Naive thymus-derived CD8-positive, alpha-beta T cell (primary cell): ENCODE data around the gene SLC8A2. TPM values are rescaled to one million over a fixed set of nuclear protein-coding genes. Genes with fewer than 3 reads are reported as not detected.
"Not testable (repeated sequence)": the region's sequence is repeated elsewhere in the genome, so short reads cannot be mapped to it uniquely, and the experiment has no call there.

Experiments
- ATAC-seq, 2 donors: fragments of 150-1000 bp; cut with Tn5 transposase in 1 of 2; sonication (Bioruptor Pico), chemical (Tn5 transposase) in 1 of 2; 1 replicate in 1 of 2; 2 replicates in 1 of 2; pipeline ENCODE4 v1.10.0; 2021; ENCODE audit warnings: mild to moderate bottlenecking in 2 of 2, moderate library complexity in 2 of 2
- POLR2A ChIA-PET: fragments of 350-600 bp; sonication (Branson Sonifier 250); formaldehyde crosslinking; loops from one replicate; lab custom pipeline; 2021; ENCODE audit warnings: antibody characterized with exemption; lab: Charles Lee
- DNase-seq, 10 donors: peaks; one replicate each; pipeline versions ENCODE4 v3.0.0 to v3.0.0-alpha.2; 2020 to 2022
- H3K27ac Mint-ChIP-seq, 10 donors: one replicate each; pipeline ENCODE4 v1.8.0; 2020 to 2022; ENCODE audit warnings: mild to moderate bottlenecking in 10 of 10, mixed read lengths in 10 of 10, moderate library complexity in 4 of 10, inconsistent platforms in 1 of 10
- H3K27me3 Mint-ChIP-seq, 5 donors: one replicate each; pipeline ENCODE4 v1.8.0; 2021 to 2022; ENCODE audit warnings: mixed read lengths in 5 of 5
- H3K36me3 Mint-ChIP-seq, 3 donors: one replicate each; pipeline ENCODE4 v1.8.0; 2020 to 2022; ENCODE audit warnings: mixed read lengths in 3 of 3, mild to moderate bottlenecking in 2 of 3, inconsistent platforms in 1 of 3
- H3K4me1 Mint-ChIP-seq, 4 donors: one replicate each; pipeline ENCODE4 v1.8.0; 2021 to 2022; ENCODE audit warnings: mixed read lengths in 4 of 4
- H3K4me3 Mint-ChIP-seq, 10 donors: one replicate each; pipeline ENCODE4 v1.8.0; 2020 to 2022; ENCODE audit warnings: mild to moderate bottlenecking in 10 of 10, mixed read lengths in 10 of 10, moderate library complexity in 6 of 10, inconsistent platforms in 1 of 10
- H3K9me3 Mint-ChIP-seq, 9 donors: one replicate each; pipeline ENCODE4 v1.8.0; 2020 to 2022; ENCODE audit warnings: mixed read lengths in 9 of 9, mild to moderate bottlenecking in 3 of 9, inconsistent platforms in 1 of 9, moderate library complexity in 1 of 9
- polyA plus RNA-seq, 3 donors: library from polyadenylated mRNA; unstranded; fragments of 300-500 nt; fragmentation: Illumina TruSeq; gene quantifications; one replicate each; pipeline ENCODE4 v1.2.3, GENCODE V29; 2021
- total RNA-seq, 8 experiments: library from RNA in 2 of 8; stranded (reverse) in 2 of 8; gene quantifications; one replicate each; pipeline ENCODE4 v1.2.3 and lab custom pipeline; 2021 to 2026

Gene SLC8A2
- total and polyA plus RNA-seq, 5 experiments from 2014 or later = 0.02 to 0.42 (median 0.12) TPM; not detected in 2

DNA sequence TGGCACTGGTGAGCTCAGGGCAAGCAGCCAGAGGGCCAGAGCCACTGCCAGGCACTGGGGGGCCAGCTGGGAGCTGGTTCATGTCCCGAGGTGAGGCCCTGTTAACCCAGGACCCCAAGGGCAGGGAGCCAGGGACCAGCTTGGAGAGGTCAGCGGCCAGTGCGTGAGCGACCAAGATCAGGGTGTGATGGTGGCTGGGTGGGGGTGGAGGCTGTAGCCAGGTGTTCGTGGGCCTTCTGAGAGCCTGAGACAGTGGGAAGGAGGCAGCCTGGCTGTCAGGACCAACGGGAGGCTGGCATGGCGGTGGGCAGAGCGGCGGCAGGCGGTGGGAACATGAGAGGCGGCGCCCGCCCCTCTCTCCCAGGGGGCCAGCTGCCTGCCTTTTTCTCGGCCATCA lies 20.4 kb upstream of the SLC8A2 start:
- POLR2A ChIA-PET = interaction anchor here (0.9 kb wide), 1 partner anchor 8 kb away, joined by 3 read pairs; the partner anchor contains the start of gene KPTN
- Mint-ChIP-seq H3K27me3 (no peaks in the 10 kb centered on the region), H3K27ac (peak overlapping the region in 5 of 10 donors; percentile 25 to 79 (median 67)), H3K36me3 (peaks cover 0 to 30% (median 0%) of the 10 kb centered on the region in 3 donors), H3K4me1 (peaks cover 13 to 58% (median 25%) of the 10 kb centered on the region in 4 donors), H3K9me3 (no peaks in the 10 kb centered on the region), H3K4me3 (no peak overlapping the region)
- ATAC-seq = no peak
- DNase-seq = no peak

- no peaks in the 10 kb centered on the region for H3K9me3 Mint-ChIP-seq
- peaks cover 0 to 26% (median 0%) of the 10 kb centered on the region in 3 donors for H3K36me3 Mint-ChIP-seq
- POLR2A ChIA-PET = interaction anchor here (0.9 kb wide), 1 partner anchor 8 kb away, joined by 3 read pairs; the partner anchor contains the start of gene KPTN
- no peak overlapping the region for H3K4me3 Mint-ChIP-seq
- H3K27me3 Mint-ChIP-seq = no peaks in the 10 kb centered on the region
- no peak for ATAC-seq
- peak overlapping the region in 5 of 10 donors; percentile 18 to 79 (median 67) for H3K27ac Mint-ChIP-seq
- no peak for DNase-seq
- peaks cover 17 to 60% (median 29%) of the 10 kb centered on the region in 4 donors for H3K4me1 Mint-ChIP-seq
Measured at GRCh38 chr19:47491358-47492136, 19.9 kb upstream of the SLC8A2 start.

DNA sequence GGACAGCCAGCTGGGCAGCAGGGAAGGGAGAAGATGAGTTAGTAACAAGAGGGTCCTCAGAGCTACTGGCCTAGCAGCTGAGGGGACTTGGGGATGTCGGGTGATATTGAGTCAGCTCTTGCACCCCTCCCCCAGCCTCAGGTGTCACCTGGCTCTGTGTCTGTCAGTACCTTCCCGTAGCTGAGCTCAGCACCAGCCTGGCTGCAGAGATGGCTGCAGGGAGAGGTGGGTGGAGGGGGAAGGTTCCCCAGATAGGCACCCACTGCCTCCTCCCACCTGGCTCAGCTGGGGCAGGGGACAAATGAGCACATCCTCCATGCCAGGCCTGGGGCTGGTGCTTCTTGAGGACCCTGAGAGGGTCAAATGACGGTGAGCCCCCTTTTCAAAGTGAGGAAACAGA lies 19.2 kb upstream of the SLC8A2 start:
- Mint-ChIP-seq H3K36me3 (peaks cover 0 to 21% (median 0%) of the 10 kb centered on the region in 3 donors), H3K4me3 (no peak overlapping the region), H3K27ac (peak overlapping the region in 3 of 10 donors; percentile 7 to 63 (median 49)), H3K4me1 (peaks cover 14 to 60% (median 30%) of the 10 kb centered on the region in 4 donors), H3K9me3 (no peaks in the 10 kb centered on the region), H3K27me3 (no peaks in the 10 kb centered on the region)
- DNase-seq = no peak
- peak in 1 of 2 donors; percentile 9 for ATAC-seq
- POLR2A ChIA-PET = interaction anchor here (0.6 kb wide), 1 partner anchor 47 kb away, joined by 5 read pairs; no protein-coding TSS in a partner anchor

GRCh38 chr19:47490031-47490430 lies 18.3 kb upstream of the SLC8A2 start:
- POLR2A ChIA-PET = interaction anchor here (0.6 kb wide), 1 partner anchor 32 kb away, joined by 8 read pairs; no protein-coding TSS in a partner anchor
- Mint-ChIP-seq H3K36me3 (peaks cover 0 to 21% (median 0%) of the 10 kb centered on the region in 3 donors), H3K4me3 (no peak overlapping the region)

DNA sequence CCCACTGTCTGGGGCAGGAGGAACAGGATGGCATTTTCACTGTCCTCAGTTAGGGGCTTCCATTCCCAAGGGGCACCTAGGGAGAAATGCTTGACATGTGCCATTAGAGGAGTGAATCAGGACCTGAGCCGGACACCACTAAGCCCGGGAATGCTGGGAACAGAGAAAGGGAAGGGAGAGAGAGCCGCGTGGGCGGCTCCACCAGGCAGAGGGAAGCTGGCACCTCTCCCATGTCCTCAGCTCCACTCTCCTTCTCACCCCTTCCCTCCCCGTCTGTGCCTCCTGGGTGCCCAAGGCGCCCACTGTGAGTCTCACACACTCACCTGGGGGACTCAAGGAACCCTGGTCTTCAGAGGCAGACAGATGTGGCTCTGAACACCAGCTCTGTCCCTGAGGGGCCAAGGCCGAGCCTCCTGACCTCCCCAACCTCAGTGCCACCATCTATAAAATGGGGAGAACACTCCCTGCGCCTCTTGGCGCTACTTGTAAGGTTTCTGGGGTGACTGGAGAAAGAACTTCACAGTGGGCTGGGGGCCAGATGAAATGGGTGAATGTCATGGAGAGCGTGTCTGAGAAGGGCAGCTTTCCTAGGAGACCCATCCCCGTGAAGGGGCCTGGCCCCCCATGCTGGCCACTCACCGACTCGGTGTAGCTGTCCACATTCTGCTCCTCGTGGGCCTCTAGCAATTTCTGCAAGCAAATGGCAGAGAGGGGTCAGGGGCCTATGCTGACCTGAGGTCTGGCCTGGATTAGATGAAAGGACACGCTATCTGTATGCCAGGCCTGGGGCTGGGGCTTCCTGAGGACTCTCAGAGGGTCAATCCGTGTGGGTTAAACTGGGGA lies 17.6 kb upstream of the SLC8A2 start:
- POLR2A ChIA-PET = interaction anchor here (2.2 kb wide), 1 partner anchor 12 kb away, joined by 4 read pairs; no protein-coding TSS in a partner anchor
- DNase-seq (no peak), ATAC-seq (no peak)
- H3K4me1 Mint-ChIP-seq = peaks cover 21 to 62% (median 41%) of the 10 kb centered on the region in 4 donors
- H3K4me3 Mint-ChIP-seq = no peak overlapping the region
- H3K36me3 Mint-ChIP-seq = peaks cover 0 to 21% (median 0%) of the 10 kb centered on the region in 3 donors
- H3K9me3 Mint-ChIP-seq = no peaks in the 10 kb centered on the region
- no peaks in the 10 kb centered on the region for H3K27me3 Mint-ChIP-seq
- peak overlapping the region in 7 of 10 donors; percentile 11 to 74 (median 40) for H3K27ac Mint-ChIP-seq

More at GRCh38 chr19:47490031-47490430, 18.3 kb upstream of the SLC8A2 start:
- Mint-ChIP-seq H3K4me1 (peaks cover 19 to 60% (median 36%) of the 10 kb centered on the region in 4 donors), H3K27me3 (no peaks in the 10 kb centered on the region), H3K9me3 (no peaks in the 10 kb centered on the region), H3K27ac (peak overlapping the region in 5 of 10 donors; percentile 35 to 72 (median 63))
- no peak for ATAC-seq
- DNase-seq = no peak

- ATAC-seq (no peak), DNase-seq (no peak)
- Mint-ChIP-seq H3K4me1 (peaks cover 25 to 61% (median 46%) of the 10 kb centered on the region in 4 donors), H3K27me3 (no peaks in the 10 kb centered on the region), H3K27ac (peak overlapping the region in 9 of 10 donors; percentile 61 to 99 (median 85)), H3K9me3 (no peaks in the 10 kb centered on the region), H3K4me3 (peak overlapping the region in 6 of 10 donors; percentile 18 to 95 (median 62)), H3K36me3 (peaks cover 0 to 15% (median 0%) of the 10 kb centered on the region in 3 donors)
- POLR2A ChIA-PET = interaction anchor here (0.7 to 2.2 kb wide), 7 partner anchors 8 to 122 kb away, joined by 3 to 8 read pairs (median 3); partner anchors contain the start of gene NAPA
Measured at GRCh38 chr19:47487551-47488515, 16.1 kb upstream of the SLC8A2 start.

GRCh38 chr19:47486900-47487299 lies 15.2 kb upstream of the SLC8A2 start:
- POLR2A ChIA-PET = interaction anchor here (0.6 to 2.1 kb wide), 5 partner anchors 9 to 1324 kb away, joined by 3 to 8 read pairs (median 4); partner anchors contain the start of genes BCAT2 and NAPA
- H3K27ac Mint-ChIP-seq = peak overlapping the region; percentile 61 to 99 (median 84)
- peaks cover 0 to 15% (median 0%) of the 10 kb centered on the region in 3 donors for H3K36me3 Mint-ChIP-seq
- peak overlapping the region in 9 of 10 donors; percentile 35 to 95 (median 51) for H3K4me3 Mint-ChIP-seq
- H3K9me3 Mint-ChIP-seq = no peaks in the 10 kb centered on the region
- DNase-seq = no peak
- H3K4me1 Mint-ChIP-seq = peaks cover 25 to 56% (median 45%) of the 10 kb centered on the region in 4 donors
- ATAC-seq = peak in 1 of 2 donors; percentile 10
- H3K27me3 Mint-ChIP-seq = no peaks in the 10 kb centered on the region

DNA sequence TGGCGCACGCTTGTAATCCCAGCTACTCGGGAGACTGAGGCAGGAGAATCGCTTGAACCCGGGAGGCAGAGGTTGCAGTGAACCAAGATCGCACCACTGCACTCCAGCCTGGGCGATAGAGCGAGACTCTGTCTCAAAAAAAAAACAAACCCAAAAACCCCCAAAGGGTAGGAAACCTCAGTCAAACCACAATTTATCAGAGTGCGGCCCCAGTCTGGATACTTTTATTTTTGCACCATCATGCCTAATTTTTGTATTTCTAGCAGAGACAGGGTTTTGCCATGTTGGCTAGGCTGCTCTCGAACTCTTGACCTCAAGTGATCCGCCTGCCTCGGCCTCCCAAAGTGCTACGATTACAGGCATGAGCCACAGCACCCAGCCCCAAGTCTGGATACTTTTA lies 14.5 kb upstream of the SLC8A2 start:
- H3K9me3 Mint-ChIP-seq, DNase-seq, POLR2A ChIA-PET, ATAC-seq, H3K27me3 Mint-ChIP-seq: not testable (repeated sequence)
- Mint-ChIP-seq H3K4me1 (peaks cover 25 to 51% (median 45%) of the 10 kb centered on the region in 4 donors), H3K27ac (peak overlapping the region in 8 of 10 donors; percentile 25 to 99 (median 78)), H3K4me3 (peak overlapping the region in 7 of 10 donors; percentile 7 to 95 (median 51)), H3K36me3 (peaks cover 0 to 12% (median 0%) of the 10 kb centered on the region in 3 donors)

GRCh38 chr19:47485210-47485609 lies 13.5 kb upstream of the SLC8A2 start:
- ATAC-seq = no peak

GRCh38 chr19:47483800-47484690 lies 12.4 kb upstream of the SLC8A2 start, which contains the start of gene KPTN:
KPTN (minus strand) TSS chr19:47484219; CDS start chr19:47484160, 59 bp downstream.
- peak; percentile 81 to 93 (median 87) for DNase-seq
- Mint-ChIP-seq H3K27me3 (no peaks in the 10 kb centered on the region), H3K36me3 (peaks cover 0 to 2% (median 0%) of the 10 kb centered on the region in 3 donors), H3K4me3 (peak within 1 kb of the TSS; percentile 93 to 99 (median 97)), H3K9me3 (no peaks in the 10 kb centered on the region), H3K27ac (peak within 1 kb of the TSS; percentile 97 to 99 (median 98)), H3K4me1 (peaks cover 22 to 55% (median 46%) of the 10 kb centered on the region in 4 donors)
- peak; percentile 86 to 89 for ATAC-seq
- POLR2A ChIA-PET = interaction anchor here (0.5 to 3.3 kb wide), 15 partner anchors 8 to 315 kb away, joined by 3 to 19 read pairs (median 5); partner anchors contain the start of genes BICRA, CCDC9, NAPA and NOP53

More at GRCh38 chr19:47485210-47485609, 13.5 kb upstream of the SLC8A2 start:
- Mint-ChIP-seq H3K27me3 (no peaks in the 10 kb centered on the region), H3K4me3 (peak overlapping the region; percentile 93 to 99 (median 97)), H3K36me3 (peaks cover 0 to 8% (median 0%) of the 10 kb centered on the region in 3 donors), H3K9me3 (no peaks in the 10 kb centered on the region), H3K27ac (peak overlapping the region; percentile 71 to 99 (median 98)), H3K4me1 (peaks cover 27 to 56% (median 48%) of the 10 kb centered on the region in 4 donors)
- DNase-seq = peak in 1 of 10 donors; percentile 37
- POLR2A ChIA-PET = interaction anchor here (0.6 to 3.3 kb wide), 8 partner anchors 11 to 141 kb away, joined by 3 to 19 read pairs (median 6); partner anchors contain the start of gene NAPA
